Skin epidermis (tissue), 12 donors: ENCODE results near the gene B4GALNT1.
"Not testable (repeated sequence)": the region's sequence is repeated elsewhere in the genome, so short reads cannot be mapped to it uniquely, and the experiment has no call there.

Experiments
- H3K27ac ChIP-seq, 21 experiments: fragments of 200-600 bp; sonication (generic) in 11 of 21; one replicate each; pipeline ENCODE4 v1.5.0; 2020; ENCODE audit warnings: mild to moderate bottlenecking in 3 of 21, inconsistent platforms in 2 of 21, moderate library complexity in 2 of 21
- H3K4me3 ChIP-seq, 7 experiments: fragments of 200-600 bp; sonication (generic) in 2 of 7; one replicate each; pipeline ENCODE4 v1.5.0; 2020; ENCODE audit warnings: inconsistent platforms in 2 of 7, mild to moderate bottlenecking in 2 of 7, moderate library complexity in 1 of 7

The B4GALNT1 gene

DNA sequence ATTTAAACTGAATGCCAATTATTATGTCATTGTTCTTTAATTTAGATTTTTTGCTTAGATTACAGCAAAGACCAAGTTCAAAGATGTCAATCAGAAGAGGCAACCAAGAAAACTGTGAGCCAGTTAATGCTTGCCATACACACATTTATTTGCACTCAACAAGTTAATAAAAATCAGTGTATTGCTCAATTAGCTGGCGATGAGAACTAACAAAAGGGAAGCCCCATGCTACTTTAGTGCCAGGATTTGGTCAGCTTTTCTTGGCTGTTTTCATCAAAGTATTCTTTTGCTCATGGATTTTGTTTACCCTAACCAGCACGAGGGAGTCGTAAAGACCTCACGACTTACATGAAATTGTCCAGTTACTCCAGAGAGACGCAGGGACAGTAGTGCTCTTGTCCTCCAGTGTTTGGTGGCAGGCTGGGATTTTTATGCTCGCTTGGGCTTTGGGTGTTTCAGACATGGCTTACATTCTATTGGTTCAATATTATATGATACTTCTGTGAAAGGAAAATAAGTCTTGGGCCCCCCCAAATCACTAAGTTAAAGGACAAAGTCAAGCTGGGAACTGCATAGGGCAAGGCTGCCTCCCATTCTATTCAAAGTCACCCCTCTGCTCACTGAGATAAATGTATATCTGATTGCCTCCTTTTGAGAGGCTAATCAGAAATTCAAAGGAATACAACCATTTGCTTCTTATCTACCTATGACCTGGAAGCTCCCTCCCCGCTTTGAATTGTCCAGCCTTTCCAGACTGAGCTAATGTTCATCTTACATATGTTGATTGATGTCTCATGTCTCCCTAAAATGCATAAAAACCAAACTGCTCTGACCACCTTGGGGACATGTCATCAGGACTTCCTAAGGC, 7.4 kb upstream of the B4GALNT1 start:
- Histone ChIP-seq H3K4me3 (no peak overlapping the region), H3K27ac (no peak overlapping the region)

DNA sequence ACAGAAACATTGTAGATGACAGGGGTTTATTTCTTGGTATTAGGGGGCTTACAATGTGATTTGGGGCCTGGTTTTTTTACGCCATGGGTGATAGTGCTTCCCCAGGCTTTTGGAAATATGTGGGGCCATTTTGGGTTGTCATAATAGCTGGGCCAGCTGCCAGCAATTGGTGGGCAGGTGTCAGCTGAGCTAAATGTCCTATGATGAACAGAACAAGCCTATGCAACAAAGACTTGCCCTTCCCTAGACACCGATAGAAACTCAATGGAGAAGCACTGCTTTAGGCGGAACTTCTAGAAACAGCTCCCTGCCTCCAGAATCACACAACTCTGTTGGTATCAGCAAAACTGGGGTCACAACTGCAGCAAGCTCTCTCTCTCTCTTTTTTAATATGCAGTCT, 5.1 kb upstream of the B4GALNT1 start:
- H3K27ac ChIP-seq, result no peak overlapping the region
- no peak overlapping the region for H3K4me3 ChIP-seq

DNA sequence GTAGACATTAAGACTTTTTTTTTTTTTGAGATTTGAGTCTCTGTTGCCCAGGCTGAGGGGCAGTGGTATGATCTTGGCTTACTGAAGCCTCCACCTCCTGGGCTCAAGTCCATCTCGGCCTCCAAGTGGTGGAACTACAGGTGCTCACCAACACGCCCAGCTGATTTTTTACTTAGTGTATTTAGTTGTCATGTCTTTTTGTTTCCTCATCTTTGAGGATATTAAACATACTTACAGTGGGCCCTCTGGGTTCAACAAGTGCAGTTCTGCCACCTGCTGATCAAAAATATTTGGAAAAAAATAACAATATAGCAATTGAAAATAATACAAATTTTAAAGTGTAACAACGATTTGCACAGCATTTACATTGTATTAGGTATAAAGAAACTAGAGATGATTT, 4.4 kb upstream of the B4GALNT1 start:
- H3K27ac ChIP-seq, result no peak overlapping the region
- no peak overlapping the region for H3K4me3 ChIP-seq

DNA sequence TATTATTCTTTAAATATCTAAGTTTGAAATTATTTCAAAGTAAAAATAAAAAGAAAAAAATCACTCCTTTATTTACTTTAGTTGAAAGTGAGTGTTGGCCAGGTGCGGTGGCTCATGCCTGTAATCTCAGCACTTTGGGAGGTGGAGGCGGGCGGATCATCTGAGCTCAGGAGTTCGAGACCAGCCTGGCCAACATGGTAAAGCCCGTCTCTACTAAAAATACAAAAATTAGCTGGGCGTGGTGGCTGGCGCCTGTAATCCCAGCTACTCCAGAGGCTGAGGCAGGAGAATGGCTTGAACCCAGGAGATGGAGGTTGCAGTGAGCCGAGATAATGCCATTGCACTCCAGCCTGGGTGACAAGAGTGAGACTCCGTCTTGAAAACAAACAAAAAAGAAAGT, 3.7 kb upstream of the B4GALNT1 start:
- H3K4me3 ChIP-seq, H3K27ac ChIP-seq: not testable (repeated sequence)

DNA sequence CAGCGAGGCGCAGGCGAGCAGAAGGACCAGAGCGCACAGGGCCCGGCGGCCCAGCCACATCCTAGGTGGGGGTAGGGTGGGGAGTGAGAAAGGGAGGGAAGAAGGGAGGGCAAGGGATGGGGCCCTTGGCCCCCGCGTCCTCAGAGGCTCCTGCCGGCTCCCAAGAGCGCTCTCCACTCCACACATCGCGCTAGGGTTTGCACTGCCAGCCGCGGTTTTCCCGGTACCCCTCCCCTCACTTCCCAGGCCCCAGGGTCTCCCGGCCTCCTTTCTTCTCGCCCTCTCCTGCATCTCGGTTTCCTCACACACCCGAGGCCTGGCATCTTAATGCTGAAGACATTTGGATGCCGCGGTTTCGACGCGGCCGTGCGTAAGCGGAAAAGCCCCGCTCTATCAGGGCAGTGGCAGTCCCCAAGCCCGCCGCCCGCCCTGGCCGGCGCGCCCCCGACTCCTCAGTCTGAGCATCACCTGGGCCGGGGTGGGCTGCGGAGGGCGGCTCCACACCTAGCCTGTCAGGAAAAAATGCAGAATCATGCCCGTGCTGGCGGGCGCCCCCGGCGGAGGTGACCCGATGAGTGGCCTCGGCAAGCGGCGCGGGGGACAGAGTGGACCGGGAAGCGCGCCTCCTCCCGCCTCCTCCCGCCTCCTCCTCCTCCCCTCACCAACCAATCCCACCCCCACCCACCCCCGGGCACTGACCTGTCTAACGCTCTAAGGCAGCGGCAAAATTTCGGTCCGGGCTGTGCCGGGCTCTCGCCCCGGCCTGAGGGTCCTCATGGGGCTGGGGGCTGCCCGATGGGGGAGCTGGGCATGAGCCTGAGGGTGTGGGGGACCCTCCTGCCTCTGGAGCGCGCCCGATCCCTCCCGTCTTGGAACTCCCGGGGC, 686 bp downstream of the B4GALNT1 start:
- Histone ChIP-seq H3K4me3 (peak overlapping the region; percentile 23 to 48 (median 36)), H3K27ac (peak overlapping the region in 2 of 21 experiments; percentile 10 to 31)

DNA sequence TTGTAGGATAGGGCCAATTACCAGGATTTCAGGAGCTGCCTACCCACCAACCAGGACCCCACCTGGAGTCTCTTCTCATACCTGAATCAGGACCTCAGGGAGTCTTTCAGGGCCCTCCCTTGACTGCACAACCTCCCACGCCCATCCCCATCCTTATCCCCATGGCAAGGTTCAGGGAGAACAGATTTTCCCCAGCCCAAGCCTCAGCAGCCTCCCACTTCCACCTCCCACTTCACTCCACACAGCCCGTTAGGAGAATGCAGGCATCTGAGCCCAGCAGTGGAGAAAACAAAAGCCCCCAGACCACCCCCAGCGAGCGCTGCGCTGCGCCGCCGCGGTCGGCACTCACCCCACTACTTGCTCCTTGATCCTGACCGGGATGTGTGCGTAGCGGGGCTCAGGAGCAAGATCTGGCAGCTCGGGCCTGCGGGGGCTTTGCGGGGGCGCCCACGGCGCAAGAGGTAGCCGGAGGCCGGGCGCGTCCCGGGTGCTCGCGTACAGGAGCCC, 1.4 kb downstream of the B4GALNT1 start:
- Histone ChIP-seq H3K4me3 (peak overlapping the region in 4 of 7 experiments; percentile 25 to 48 (median 40)), H3K27ac (no peak overlapping the region)

DNA sequence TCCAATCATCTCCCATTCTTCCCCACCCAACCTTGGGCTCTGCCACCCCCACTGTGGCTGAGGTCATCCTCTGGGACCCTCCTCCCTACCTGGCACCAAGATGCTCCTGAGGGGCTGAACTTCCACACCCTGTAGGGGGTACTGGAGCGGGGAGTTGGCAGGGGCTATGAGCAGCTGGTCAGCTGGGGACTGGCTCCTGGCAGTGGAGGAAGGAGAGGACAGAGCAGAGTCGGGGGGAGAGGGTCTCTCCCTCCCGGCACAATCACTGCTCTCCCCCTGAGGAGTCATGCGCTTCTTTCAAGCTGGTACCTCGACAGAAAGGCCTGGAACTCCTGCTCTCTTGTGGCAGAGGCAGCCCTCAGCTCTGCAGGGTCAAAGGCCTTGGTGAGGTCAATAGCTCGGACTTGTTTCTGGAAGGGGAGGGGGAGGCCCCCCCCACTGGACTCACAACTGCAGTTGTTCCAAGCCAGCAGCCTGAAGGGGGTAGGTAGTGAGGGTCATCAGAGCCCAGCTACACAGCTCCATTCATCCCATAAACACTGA, 2.0 kb downstream of the B4GALNT1 start:
- no peak overlapping the region for H3K27ac ChIP-seq
- no peak overlapping the region for H3K4me3 ChIP-seq

DNA sequence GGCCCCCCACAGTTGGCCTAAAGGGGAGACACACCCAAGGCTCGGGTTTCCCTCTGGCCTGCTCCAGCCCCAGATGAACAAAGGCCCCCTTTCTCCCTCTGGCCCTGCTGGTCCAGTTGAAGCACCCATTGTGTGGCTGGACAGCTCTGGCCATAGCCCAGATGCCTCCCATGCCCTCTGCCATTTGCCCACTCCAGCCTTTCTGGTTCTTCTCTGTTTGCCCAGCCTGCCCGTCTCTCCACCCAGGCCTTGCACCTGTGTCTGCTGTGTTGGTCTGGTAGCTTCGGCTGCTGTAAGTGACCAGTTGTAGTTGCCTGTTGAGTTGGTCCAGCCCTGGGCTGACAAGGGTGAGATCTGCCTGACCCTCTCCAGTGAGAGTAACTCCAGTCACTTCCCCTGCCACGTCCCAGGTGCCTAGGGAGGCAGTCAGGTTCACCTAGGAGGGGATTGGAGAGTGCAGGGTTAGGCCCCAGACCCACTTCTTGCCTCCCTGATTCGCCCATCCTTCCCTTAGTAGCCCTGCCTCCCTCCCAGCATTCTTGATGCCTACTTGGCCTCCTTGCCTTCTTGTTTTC, 3.0 kb downstream of the B4GALNT1 start:
- H3K4me3 ChIP-seq, result no peak overlapping the region
- no peak overlapping the region for H3K27ac ChIP-seq

DNA sequence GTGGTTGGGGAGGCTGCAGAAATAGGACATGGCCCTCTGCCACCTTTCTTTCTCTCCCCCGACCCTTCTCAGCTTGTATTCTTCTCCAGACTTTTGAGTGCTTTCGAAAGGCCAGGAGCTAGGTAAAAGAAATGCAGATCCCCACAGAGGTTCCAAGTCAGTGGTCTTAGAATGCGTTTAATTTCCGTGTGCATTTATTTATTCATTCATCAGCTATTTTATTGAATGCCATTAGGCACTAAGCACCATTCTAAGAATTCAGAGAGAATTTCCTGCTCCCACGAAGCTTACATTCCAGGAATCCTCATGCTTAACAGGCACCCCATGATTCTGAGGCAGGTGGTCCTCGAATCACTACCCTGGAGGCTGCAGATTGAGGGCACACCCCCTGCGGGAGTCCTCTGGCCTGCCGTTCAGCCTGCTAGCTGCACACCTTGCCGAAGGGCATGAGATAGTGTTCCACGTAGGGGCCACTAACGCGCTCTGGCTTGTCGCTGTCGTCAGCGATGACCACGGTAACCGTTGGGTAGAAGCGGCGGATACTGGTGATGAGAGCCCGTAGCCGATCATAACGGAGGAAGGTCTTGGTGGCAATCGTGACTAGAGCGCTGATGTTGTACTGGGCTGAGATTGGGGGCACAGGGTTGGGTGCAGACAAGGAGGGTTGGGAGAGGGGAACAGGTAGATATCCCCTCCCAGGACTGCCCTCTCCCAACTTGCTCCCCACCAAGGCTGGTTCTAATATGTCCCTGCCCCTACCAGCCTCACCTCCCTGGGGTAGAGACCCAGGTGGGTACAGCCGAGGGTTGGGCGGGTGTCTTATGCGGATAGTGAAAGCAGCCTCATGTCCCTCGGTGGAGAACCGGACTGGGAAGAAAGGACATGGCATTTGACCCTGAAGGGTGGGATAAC, 4.5 kb downstream of the B4GALNT1 start:
- H3K4me3 ChIP-seq, result no peak overlapping the region
- H3K27ac ChIP-seq, result no peak overlapping the region

DNA sequence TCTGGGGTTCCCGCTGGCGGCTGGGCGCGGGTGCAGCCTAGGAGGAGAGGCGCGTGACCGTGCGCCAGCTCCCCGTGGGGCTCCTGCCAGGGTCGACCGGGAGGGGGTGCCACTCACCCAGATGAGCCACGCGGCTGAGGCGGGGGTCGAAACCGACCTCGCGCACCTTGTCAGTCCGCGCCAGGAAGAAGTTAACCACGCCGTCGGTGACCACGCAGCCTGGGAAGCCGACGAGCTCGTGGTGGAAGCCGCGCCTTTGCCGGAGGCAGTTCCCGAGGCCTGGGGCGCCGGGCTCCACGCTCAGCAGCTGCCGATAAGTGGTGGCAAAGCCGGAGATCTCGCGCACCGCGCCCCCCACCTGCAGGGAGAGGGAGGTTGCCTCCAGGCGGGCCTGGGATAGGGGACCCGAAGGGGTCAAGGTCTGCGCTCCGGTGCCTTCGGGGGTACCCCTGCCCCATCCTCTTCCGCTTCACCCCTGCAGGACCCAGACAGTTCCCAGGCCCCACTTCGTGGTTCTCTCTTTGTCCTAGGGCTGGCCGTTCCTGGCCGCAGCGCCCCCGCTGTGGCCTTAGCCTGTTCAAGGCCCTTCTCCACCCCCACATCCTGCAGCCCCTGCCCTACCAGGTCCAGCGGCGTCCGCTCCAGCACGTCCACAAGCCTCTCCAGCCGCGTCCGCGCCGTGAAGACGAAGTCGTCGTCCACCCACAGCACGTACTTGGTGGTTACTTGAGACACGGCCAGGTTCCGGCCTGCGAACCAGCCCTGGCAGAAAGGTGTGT, 5.3 kb downstream of the B4GALNT1 start:
- H3K27ac ChIP-seq, result no peak overlapping the region

DNA sequence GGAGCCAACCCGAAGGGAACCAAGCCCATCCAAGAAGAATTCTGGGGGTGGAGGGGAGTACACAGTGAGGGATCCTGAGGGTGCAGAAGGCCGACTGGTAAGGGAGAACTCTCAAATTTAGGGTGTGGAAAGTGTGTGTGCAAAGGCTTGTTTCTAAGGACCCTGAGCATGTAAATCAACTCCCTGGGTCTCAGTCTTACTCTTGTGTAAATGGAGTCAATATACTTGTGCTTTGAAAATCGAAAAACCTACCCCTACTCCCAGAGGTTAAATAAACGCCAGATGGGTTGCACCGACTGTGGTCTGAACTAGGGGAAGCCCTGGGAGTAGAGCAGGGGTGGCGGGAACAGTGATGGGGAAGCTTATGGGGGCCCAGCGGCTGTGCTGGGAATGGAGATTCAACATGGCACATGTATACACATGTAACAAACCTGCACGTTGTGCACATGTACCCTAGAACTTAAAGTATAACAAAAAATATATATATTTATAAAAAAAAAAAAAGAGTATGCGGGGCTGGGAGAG, 6.0 kb downstream of the B4GALNT1 start:
- H3K27ac ChIP-seq, result no peak overlapping the region
- H3K4me3 ChIP-seq, result no peak overlapping the region

More for the DNA sequence above, 5.3 kb downstream of the B4GALNT1 start:
- H3K4me3 ChIP-seq, result no peak overlapping the region

DNA sequence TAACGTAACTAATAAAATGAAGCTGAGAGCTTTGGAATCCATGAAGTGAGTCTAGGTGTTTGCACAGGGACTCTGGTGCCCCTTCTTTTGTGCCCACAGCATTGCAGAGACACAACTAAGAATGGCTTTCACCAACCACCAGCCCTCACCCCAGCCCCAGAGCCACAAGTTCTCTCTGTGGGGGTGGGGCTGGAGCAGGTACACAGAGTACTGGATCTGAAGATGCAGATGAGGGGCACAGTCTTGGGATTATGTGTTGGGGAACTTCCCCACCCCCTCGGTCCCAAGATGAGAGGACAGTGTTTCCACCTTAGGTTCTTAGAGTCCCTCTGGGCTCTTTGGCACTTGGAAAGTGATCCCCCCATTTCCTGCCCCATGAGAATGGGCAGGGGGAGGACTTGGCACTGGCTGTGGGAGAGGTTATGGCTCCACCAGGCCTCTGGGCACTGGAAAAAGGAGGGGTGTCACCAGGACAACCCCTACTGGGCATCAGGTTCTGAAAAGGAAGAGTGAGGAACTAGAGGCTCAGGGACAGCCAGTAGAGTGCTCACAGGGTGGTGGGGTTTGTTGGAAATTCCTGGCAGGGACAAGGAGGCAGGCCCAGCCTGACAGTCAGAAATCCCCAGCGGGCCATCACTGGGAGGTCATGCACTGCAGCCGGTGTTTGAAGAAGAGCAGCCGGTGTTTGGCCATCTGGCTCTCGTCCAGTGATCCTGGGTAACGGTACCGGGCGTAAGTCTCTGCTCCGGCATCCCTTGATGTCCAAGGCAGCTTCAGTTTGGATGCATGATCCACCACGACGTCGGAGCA, 6.7 kb downstream of the B4GALNT1 start:
- Histone ChIP-seq H3K4me3 (no peak overlapping the region), H3K27ac (no peak overlapping the region)

DNA sequence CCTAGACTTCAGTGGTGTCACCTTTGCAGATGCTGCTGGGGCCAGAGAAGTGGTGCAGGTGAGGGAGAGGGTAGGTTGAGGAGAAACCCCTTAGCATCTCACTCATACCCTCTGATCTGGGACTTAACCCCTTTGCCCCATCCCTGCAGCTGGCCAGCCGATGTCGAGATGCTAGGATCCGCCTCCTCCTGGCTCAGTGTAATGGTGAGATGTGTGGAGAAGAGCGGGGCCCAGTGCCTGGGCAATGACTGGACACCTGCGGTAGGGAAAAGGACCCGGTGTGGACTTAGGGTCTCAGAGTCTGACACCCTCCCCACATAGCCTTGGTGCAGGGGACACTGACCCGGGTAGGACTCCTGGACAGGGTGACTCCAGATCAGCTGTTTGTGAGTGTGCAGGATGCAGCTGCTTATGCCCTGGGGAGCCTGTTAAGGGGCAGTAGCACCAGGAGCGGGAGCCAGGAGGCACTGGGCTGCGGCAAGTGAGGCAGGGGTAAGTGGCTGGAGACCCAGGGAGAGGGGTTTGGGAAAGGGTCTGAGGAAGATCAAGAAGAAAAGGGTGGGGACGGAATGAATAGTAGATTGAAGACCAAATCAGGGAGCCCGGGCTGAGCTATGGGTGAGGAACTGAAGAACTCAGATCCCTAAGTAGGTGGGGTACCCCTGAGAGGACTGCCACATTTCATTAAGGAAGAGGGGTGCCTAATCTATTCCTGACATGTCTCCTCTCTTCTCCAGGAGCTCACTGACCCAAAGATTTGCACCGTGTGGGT, 7.6 kb downstream of the B4GALNT1 start:
- H3K27ac ChIP-seq, result no peak overlapping the region
- no peak overlapping the region for H3K4me3 ChIP-seq

DNA sequence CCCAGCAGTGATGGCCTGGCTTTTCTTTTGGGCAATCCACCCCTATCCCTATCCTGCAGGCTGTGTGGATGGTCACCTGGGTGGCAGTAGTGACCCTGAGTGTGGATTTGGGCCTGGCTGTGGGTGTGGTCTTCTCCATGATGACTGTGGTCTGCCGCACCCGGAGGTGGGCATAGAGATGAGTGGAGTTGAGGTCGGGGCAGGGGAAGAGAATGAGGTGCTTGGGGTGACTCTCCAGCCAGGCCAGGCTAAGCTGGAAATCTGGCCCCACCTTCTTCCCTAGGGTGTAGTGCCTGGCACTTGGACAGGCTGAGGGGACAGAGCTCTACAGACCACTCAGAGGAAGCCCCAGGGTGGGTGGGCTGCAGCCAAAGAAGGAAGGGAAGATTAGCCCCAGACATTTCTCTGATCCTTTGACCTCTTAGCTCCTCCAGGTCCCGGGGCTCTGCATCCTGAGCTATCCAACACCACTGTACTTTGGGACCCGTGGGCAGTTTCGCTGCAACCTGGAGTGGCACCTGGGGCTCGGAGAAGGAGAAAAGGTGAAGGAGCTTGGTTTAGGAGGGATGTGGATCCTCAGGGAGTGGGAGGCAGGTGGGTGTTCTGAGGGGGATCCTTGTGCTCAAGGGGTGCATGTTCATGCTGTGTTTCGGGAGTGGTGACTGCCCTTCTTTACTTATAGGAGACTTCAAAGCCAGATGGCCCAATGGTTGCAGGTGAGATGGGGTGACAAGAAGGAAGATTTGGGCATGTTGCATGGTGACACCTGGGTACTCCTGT, 8.4 kb downstream of the B4GALNT1 start:
- no peak overlapping the region for H3K27ac ChIP-seq
- no peak overlapping the region for H3K4me3 ChIP-seq

DNA sequence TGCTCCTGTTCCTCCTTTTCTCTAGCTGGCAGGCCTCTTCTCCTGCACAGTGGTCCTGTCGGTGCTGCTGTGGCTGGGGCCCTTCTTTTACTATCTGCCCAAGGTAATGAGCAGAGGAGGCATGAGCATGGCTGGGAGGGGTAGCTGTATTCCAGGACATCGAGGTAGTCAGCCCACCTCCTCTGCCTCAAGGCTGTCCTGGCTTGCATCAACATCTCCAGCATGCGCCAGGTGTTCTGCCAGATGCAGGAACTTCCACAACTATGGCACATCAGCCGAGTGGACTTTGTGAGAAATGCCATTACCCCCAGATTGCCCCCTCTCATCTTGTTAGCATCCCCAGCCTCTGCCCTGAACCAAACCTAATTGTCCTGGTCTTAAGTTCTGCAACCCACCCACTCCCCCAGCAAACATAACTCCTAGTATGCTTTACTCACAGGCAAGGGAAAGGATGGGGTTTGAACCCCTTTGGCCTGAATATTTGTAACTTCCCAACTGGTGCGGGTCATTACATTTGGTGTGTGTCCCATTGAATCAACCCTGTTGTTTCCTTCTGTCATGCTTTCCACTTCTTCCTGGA, 9.1 kb downstream of the B4GALNT1 start:
- H3K27ac ChIP-seq, result no peak overlapping the region
- no peak overlapping the region for H3K4me3 ChIP-seq
